Activated CD4-positive, CD25-positive, alpha-beta regulatory T cell treated with anti-CD3 and anti-CD28 coated beads, Interleukin-2, amount 50 U/mL, for 24 hours (primary cell): ENCODE measurements around the gene WWTR1.
A peak's percentile ranks its signal among the peaks of the same experiment; 100 is the strongest.

ENCODE experiments used
- ATAC-seq, 2 donors: fragments of 150-1000 bp; cut with Tn5 transposase; one replicate each; pipeline ENCODE4 v1.10.0; 2021; ENCODE audit warnings: mild to moderate bottlenecking in 1 of 2, moderate library complexity in 1 of 2

Gene WWTR1

GRCh38 chr3:149654188-149654601 lies 3.6 kb downstream of the WWTR1 start:
- ATAC-seq, result no peak

- ATAC-seq, result no peak
Observed at GRCh38 chr3:149653564-149653963, 4.3 kb downstream of the WWTR1 start.

- no peak for ATAC-seq
Observed at GRCh38 chr3:149653136-149653535, 4.7 kb downstream of the WWTR1 start.

GRCh38 chr3:149650828-149651227 lies 7.0 kb downstream of the WWTR1 start:
- ATAC-seq, result no peak

GRCh38 chr3:149648525-149648924 lies 9.3 kb downstream of the WWTR1 start:
- no peak for ATAC-seq

- ATAC-seq, result no peak
Observed at GRCh38 chr3:149647812-149648211, 10.0 kb downstream of the WWTR1 start.

GRCh38 chr3:149647285-149647684 lies 10.5 kb downstream of the WWTR1 start:
- no peak for ATAC-seq

GRCh38 chr3:149646181-149646766 lies 11.6 kb downstream of the WWTR1 start:
- ATAC-seq, result peak in 1 of 2 donors; percentile 33

GRCh38 chr3:149643963-149644362 lies 13.9 kb downstream of the WWTR1 start:
- ATAC-seq, result no peak

- ATAC-seq, result no peak
Observed at GRCh38 chr3:149643482-149643798, 14.4 kb downstream of the WWTR1 start.

- no peak for ATAC-seq
Observed at GRCh38 chr3:149640976-149641728, 16.7 kb downstream of the WWTR1 start.

GRCh38 chr3:149639093-149639486 lies 18.7 kb downstream of the WWTR1 start:
- no peak for ATAC-seq

GRCh38 chr3:149638228-149639092 lies 19.4 kb downstream of the WWTR1 start:
- no peak for ATAC-seq

GRCh38 chr3:149635396-149635795 lies 22.4 kb downstream of the WWTR1 start:
- no peak for ATAC-seq

- no peak for ATAC-seq
Observed at GRCh38 chr3:149634573-149634972, 23.3 kb downstream of the WWTR1 start.

- ATAC-seq, result no peak
Observed at GRCh38 chr3:149634072-149634471, 23.8 kb downstream of the WWTR1 start.

- ATAC-seq, result no peak
Observed at GRCh38 chr3:149632225-149632624, 25.6 kb downstream of the WWTR1 start.

- no peak for ATAC-seq
Observed at GRCh38 chr3:149630806-149631205, 27.0 kb downstream of the WWTR1 start.

- ATAC-seq, result no peak
Observed at GRCh38 chr3:149628957-149629670, 28.7 kb downstream of the WWTR1 start.

- no peak for ATAC-seq
Observed at GRCh38 chr3:149626671-149627070, 31.2 kb downstream of the WWTR1 start.

GRCh38 chr3:149625795-149626194 lies 32.0 kb downstream of the WWTR1 start:
- ATAC-seq, result no peak

GRCh38 chr3:149623824-149624223 lies 34.0 kb downstream of the WWTR1 start:
- ATAC-seq, result no peak
